Astrocyte of the cerebellum (primary cell): ENCODE results near the gene ARHGAP10.

ENCODE experiments used
- DNase-seq: peaks from one replicate; pipeline ENCODE4 v3.0.0-alpha.2; 2011; ENCODE audit warnings: low read depth
- H3K4me3 ChIP-seq: 2 replicates; pipeline ENCODE4 v1.5.1; 2011; ENCODE audit warnings: mild to moderate bottlenecking, low read depth, low read length, moderate library complexity
- CTCF ChIP-seq: IDR thresholded peaks from 2 replicates; pipeline ENCODE4 v1.5.1; 2012; ENCODE audit warnings: low read length, low read depth, moderate library complexity, mild to moderate bottlenecking; ENCODE audit errors: missing control alignments
- in situ Hi-C: cut with HindIII; loops from 2 replicates; pipeline ENCODE4 v1.10.0; 2017; ENCODE audit warnings: low sequenced_read_pairs

Gene ARHGAP10

GRCh38 chr4:147836807-147837206, 104.9 kb downstream of the ARHGAP10 start:
- H3K4me3 ChIP-seq = no peak overlapping the region
- TF ChIP-seq CTCF = no peak
- in situ Hi-C loops = no loop called here
- no peak for DNase-seq

- in situ Hi-C loops = no loop called here
- TF ChIP-seq CTCF = peak; percentile 8
- no peak overlapping the region for H3K4me3 ChIP-seq
- DNase-seq = no peak
Observed at GRCh38 chr4:147837435-147837834, 105.5 kb downstream of the ARHGAP10 start.

GRCh38 chr4:147837854-147838253, 106.0 kb downstream of the ARHGAP10 start:
- no peak for TF ChIP-seq CTCF
- in situ Hi-C loops = no loop called here
- no peak for DNase-seq
- H3K4me3 ChIP-seq = no peak overlapping the region

- DNase-seq = no peak
- no peak overlapping the region for H3K4me3 ChIP-seq
- in situ Hi-C loops = no loop called here
- no peak for TF ChIP-seq CTCF
Observed at GRCh38 chr4:147839200-147839599, 107.3 kb downstream of the ARHGAP10 start.

GRCh38 chr4:147839663-147840062, 107.8 kb downstream of the ARHGAP10 start:
- in situ Hi-C loops = no loop called here
- no peak for DNase-seq
- TF ChIP-seq CTCF = no peak
- no peak overlapping the region for H3K4me3 ChIP-seq

- DNase-seq = no peak
- in situ Hi-C loops = no loop called here
- no peak for TF ChIP-seq CTCF
- no peak overlapping the region for H3K4me3 ChIP-seq
Observed at GRCh38 chr4:147840838-147841738, 109.2 kb downstream of the ARHGAP10 start.

- TF ChIP-seq CTCF = no peak
- no peak for DNase-seq
- no peak overlapping the region for H3K4me3 ChIP-seq
- in situ Hi-C loops = no loop called here
Observed at GRCh38 chr4:147842573-147842972, 110.7 kb downstream of the ARHGAP10 start.
